Large intestine (tissue), 3 donors: ENCODE data around the gene CLSTN3. TPM values are rescaled to one million over a fixed set of nuclear protein-coding genes. Genes with fewer than 3 reads are reported as not detected.
"Not testable (repeated sequence)": the region's sequence is repeated elsewhere in the genome, so short reads cannot be mapped to it uniquely, and the experiment has no call there.

Source experiments
- DNase-seq, 2 donors: peaks; one replicate each; pipeline versions ENCODE4 v3.0.0 to v3.0.0-alpha.2; 2013
- H3K27ac ChIP-seq: one replicate; pipeline ENCODE4 v1.5.1; 2013; ENCODE audit warnings: low read length
- H3K27me3 ChIP-seq: 2 replicates; pipeline ENCODE4 v1.6.1; 2013; ENCODE audit warnings: low read length; ENCODE audit not compliant: control insufficient read depth, insufficient read depth
- H3K36me3 ChIP-seq: 2 replicates; pipeline ENCODE4 v1.6.1; 2013; ENCODE audit warnings: low read length; ENCODE audit not compliant: control insufficient read depth, insufficient read depth
- H3K4me1 ChIP-seq: one replicate; pipeline ENCODE4 v1.6.1; 2013; ENCODE audit warnings: low read length; ENCODE audit not compliant: control insufficient read depth, insufficient read depth
- H3K4me3 ChIP-seq: one replicate; pipeline ENCODE4 v1.5.1; 2013; ENCODE audit warnings: low read length
- H3K9me3 ChIP-seq: one replicate; pipeline ENCODE4 v1.6.1; 2013; ENCODE audit warnings: mild to moderate bottlenecking, low read depth, low read length, moderate library complexity; ENCODE audit not compliant: control insufficient read depth
- WGBS: methylation state at CpG from one replicate; pipeline ENCODE4 v1.1.5; 2013; ENCODE audit warnings: low lambda C conversion rate; ENCODE audit not compliant: insufficient coverage; 5-methylcytosine and 5-hydroxymethylcytosine counted together
- polyA plus RNA-seq: library from polyadenylated mRNA; unstranded; fragments of 120-200 nt; gene quantifications from one replicate; pipeline ENCODE4 v1.2.1, GENCODE V29; 2013

CLSTN3 gene
- polyA plus RNA-seq, 1 donor = 71.7 TPM

DNA sequence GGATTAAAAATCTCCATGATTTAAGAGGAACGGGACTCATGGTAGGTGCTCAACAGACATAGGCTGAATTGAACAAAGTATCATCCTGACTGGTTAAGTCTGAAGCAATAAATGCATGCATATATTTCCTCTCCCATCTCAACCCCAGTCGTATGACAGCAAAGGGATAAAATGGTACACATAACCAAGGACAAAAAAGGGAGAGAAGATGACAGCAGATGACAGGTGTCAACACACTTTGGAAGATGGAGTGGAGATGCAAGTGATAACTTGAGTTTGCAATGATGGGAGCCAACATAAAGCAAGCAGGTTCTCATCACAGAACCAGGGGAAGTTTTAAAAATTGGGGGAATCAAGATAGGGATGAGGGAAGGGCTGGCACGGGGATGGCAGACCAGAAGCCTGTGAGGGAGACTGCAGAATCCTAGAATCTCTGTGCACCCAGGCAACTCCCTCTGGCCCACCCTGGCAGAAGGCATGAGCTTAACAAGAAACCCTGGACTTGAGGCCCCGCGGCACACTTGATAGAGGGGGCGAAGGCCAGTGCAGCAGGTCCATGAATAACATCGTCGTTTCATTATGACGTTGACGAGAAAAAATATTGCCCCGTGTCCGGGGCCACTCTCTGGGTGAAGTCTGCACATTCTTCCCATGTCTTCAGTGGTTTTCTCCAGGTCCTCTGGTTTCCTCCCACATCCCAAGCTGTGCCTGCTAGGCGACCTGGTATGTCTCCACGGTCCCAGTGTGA is 26.2 kb upstream of the CLSTN3 start:
- WGBS = no CpG with 5 or more reads among the region's 14 CpGs
- Histone ChIP-seq H3K27ac (peak overlapping the region; percentile 40), H3K36me3 (peaks cover 19% of the 10 kb centered on the region), H3K9me3 (no peaks in the 10 kb centered on the region), H3K4me1 (peaks cover 5% of the 10 kb centered on the region), H3K27me3 (no peaks in the 10 kb centered on the region), H3K4me3 (no peak overlapping the region)
- DNase-seq = peak; percentile 61 to 79

- H3K9me3 ChIP-seq = no peaks in the 10 kb centered on the region
- no CpG with 5 or more reads among the region's 1 CpG for WGBS
- no peaks in the 10 kb centered on the region for H3K27me3 ChIP-seq
- peaks cover 12% of the 10 kb centered on the region for H3K4me1 ChIP-seq
- no peak for DNase-seq
- no peak overlapping the region for H3K27ac ChIP-seq
- H3K36me3 ChIP-seq = peaks cover 9% of the 10 kb centered on the region
- no peak overlapping the region for H3K4me3 ChIP-seq
These were observed 24.1 kb upstream of the CLSTN3 start for GRCh38 chr12:7106082-7106481.

DNA sequence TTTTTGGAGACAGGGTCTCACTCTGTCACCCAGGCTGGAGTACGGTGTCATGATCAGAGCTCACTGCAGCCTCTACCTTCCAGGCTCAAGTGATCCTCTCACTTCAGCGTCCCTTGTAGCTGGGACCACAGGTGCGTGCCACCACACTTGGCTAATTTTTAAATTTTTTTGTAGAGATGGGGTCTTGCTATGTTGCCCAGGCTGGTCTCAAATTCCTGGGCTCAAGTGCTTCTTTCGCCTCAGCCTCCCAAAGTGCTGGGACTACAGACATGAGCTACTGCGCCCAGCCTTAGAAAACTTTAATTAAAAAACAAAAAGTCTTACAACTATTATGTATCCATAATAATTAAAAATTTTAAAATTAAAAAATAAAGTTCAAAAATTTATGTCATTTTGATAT is 23.0 kb upstream of the CLSTN3 start:
- peak overlapping the region; percentile 62 for H3K4me3 ChIP-seq
- H3K4me1 ChIP-seq = peaks cover 12% of the 10 kb centered on the region

DNA sequence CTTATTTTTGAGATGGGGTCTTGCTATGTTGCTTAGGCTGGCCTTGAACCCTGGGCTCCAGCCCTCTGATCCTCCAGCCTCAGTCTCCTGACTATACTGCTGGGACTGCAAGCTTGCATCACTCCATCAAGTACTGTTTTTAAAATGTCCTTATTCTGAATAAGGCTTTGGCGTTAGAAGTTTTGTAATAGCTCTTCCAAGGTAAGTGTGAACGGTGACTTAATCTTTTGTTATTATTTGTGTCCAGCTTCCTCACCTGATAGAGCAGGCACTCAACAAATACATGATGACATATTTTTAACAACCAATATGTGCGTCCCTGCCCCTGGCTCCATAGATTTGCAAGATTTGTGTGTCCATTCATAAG is 22.6 kb upstream of the CLSTN3 start:
- H3K27me3 ChIP-seq = no peaks in the 10 kb centered on the region
- DNase-seq = no peak
- H3K36me3 ChIP-seq = peaks cover 3% of the 10 kb centered on the region
- peak overlapping the region; percentile 90 for H3K27ac ChIP-seq
- 20% methylated on average over 1 of the region's 3 CpGs for WGBS
- peak overlapping the region; percentile 62 for H3K4me3 ChIP-seq
- H3K4me1 ChIP-seq = peaks cover 12% of the 10 kb centered on the region
- H3K9me3 ChIP-seq = no peaks in the 10 kb centered on the region

More for the DNA sequence above, 23.0 kb upstream of the CLSTN3 start:
- peak overlapping the region; percentile 90 for H3K27ac ChIP-seq
- no CpG with 5 or more reads among the region's 5 CpGs for WGBS
- DNase-seq, H3K9me3 ChIP-seq, H3K27me3 ChIP-seq, H3K36me3 ChIP-seq: not testable (repeated sequence)

- peak overlapping the region; percentile 90 for H3K27ac ChIP-seq
- no peaks in the 10 kb centered on the region for H3K9me3 ChIP-seq
- H3K4me1 ChIP-seq = peaks cover 12% of the 10 kb centered on the region
- no peaks in the 10 kb centered on the region for H3K27me3 ChIP-seq
- H3K36me3 ChIP-seq = peaks cover 3% of the 10 kb centered on the region
- no CpG with 5 or more reads among the region's 30 CpGs for WGBS
- DNase-seq = peak; percentile 85 to 95
- H3K4me3 ChIP-seq = peak overlapping the region; percentile 62
These were observed 22.0 kb upstream of the CLSTN3 start for GRCh38 chr12:7108003-7108795.

GRCh38 chr12:7108796-7109571 is 21.2 kb upstream of the CLSTN3 start, which contains the start of gene C1RL:
Gene C1RL (minus strand): TSS chr12:7109214. CDS start chr12:7109180, 34 bp downstream.
- Histone ChIP-seq H3K27ac (peak within 1 kb of the TSS; percentile 90), H3K36me3 (no peaks in the 10 kb centered on the region), H3K4me1 (peaks cover 9% of the 10 kb centered on the region), H3K4me3 (peak within 1 kb of the TSS; percentile 62), H3K27me3 (no peaks in the 10 kb centered on the region), H3K9me3 (no peaks in the 10 kb centered on the region)
- WGBS = no CpG with 5 or more reads among the region's 23 CpGs
- peak; percentile 82 to 89 for DNase-seq

- Histone ChIP-seq H3K27ac (no peak overlapping the region), H3K9me3 (no peaks in the 10 kb centered on the region), H3K4me1 (peaks cover 6% of the 10 kb centered on the region), H3K27me3 (no peaks in the 10 kb centered on the region), H3K4me3 (peak overlapping the region; percentile 62), H3K36me3 (no peaks in the 10 kb centered on the region)
- DNase-seq = no peak
- no CpG with 5 or more reads among the region's 5 CpGs for WGBS
These were observed 20.6 kb upstream of the CLSTN3 start for GRCh38 chr12:7109572-7109920.

- no peaks in the 10 kb centered on the region for H3K9me3 ChIP-seq
- peaks cover 10% of the 10 kb centered on the region for H3K36me3 ChIP-seq
- H3K27me3 ChIP-seq = no peaks in the 10 kb centered on the region
- DNase-seq = no peak
- WGBS = no CpG with 5 or more reads among the region's 5 CpGs
- H3K27ac ChIP-seq = no peak overlapping the region
- H3K4me1 ChIP-seq = peaks cover 6% of the 10 kb centered on the region
- no peak overlapping the region for H3K4me3 ChIP-seq
These were observed 19.5 kb upstream of the CLSTN3 start for GRCh38 chr12:7110661-7111060.

DNA sequence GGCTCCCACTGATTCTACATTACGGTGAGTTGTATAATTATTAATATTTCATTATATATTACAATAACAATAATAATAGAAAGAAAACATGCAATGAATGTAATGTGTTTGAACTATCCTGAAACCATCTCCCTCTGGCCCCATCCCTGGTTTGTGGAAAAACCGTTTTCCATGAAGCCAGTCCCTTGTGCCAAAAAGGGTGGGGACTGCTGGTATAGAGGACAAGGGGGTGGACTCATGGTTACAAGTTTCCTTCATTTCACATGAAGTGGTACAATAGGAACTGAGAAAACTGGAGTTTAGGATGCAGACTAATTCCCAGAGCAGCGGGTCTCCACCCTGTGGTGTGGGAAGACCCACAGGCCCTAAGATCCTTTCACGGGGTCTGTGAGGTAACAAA is 18.1 kb upstream of the CLSTN3 start:
- no CpG with 5 or more reads among the region's 4 CpGs for WGBS
- H3K4me1 ChIP-seq = peaks cover 6% of the 10 kb centered on the region
- no peaks in the 10 kb centered on the region for H3K9me3 ChIP-seq
- no peak overlapping the region for H3K4me3 ChIP-seq
- peaks cover 22% of the 10 kb centered on the region for H3K36me3 ChIP-seq
- H3K27ac ChIP-seq = no peak overlapping the region
- no peak for DNase-seq
- H3K27me3 ChIP-seq = no peaks in the 10 kb centered on the region

- Histone ChIP-seq H3K27me3 (no peaks in the 10 kb centered on the region), H3K36me3 (peaks cover 23% of the 10 kb centered on the region), H3K9me3 (no peaks in the 10 kb centered on the region), H3K4me3 (no peak overlapping the region), H3K4me1 (peaks cover 18% of the 10 kb centered on the region), H3K27ac (no peak overlapping the region)
- no CpG with 5 or more reads among the region's 5 CpGs for WGBS
- no peak for DNase-seq
These were observed 16.7 kb upstream of the CLSTN3 start for GRCh38 chr12:7113389-7113871.
